OCI-LY1 (cell line): ENCODE measurements around the gene ODAD3.

Experiments used
- EZH2 ChIP-seq: fragments of 200-600 bp; sonication (generic), shearing (Covaris generic); IDR thresholded peaks from 2 replicates; pipeline ENCODE4 v1.8.0; 2017; ENCODE audit warnings: borderline replicate concordance, mixed run types, mild to moderate bottlenecking, antibody characterized with exemption, low read length, moderate library complexity, mixed read lengths
- TF ChIP-seq, protein P1 (sequence below): fragments of 200-600 bp; sonication (generic), shearing (Covaris generic); IDR thresholded peaks from 2 replicates; pipeline ENCODE4 v1.5.1; 2017; ENCODE audit warnings: mild to moderate bottlenecking, antibody characterized with exemption, low read length, moderate library complexity, mixed read lengths

DNA sequence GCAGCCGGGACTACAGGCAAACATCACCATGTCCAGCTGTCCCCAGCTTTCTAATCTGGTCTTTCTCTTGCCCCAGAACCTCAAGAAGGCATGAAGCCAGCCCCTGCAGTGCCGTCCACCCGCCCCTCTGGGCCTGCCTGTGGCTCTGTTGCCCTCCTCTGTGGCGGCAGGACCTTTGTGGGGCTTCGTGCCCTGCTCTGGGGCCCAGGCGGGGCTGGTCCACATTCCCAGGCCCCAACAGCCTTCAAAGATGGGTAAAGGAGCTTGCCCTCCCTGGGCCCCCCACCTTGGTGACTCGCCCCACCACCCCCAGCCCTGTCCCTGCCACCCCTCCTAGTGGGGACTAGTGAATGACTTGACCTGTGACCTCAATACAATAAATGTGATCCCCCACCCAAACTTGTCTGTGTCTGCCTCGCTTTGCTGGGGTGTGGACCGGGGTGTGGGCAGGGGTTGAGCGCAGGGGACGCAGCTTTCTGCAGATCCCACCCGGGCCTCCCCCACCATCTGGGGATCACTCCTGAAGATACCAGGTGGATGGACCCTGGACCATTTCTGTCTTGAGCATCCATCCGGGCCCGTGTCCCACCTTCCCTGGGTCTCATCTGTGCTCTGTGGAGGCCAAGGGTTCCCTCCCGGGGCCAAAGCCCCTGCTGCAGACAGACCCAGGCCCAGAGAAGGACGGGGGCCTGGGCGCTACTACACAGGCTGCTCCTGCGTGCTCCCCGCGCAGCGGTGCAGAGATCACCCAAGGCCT lies 15.8 kb upstream of the ODAD3 start:
- TF ChIP-seq, protein P1, sequence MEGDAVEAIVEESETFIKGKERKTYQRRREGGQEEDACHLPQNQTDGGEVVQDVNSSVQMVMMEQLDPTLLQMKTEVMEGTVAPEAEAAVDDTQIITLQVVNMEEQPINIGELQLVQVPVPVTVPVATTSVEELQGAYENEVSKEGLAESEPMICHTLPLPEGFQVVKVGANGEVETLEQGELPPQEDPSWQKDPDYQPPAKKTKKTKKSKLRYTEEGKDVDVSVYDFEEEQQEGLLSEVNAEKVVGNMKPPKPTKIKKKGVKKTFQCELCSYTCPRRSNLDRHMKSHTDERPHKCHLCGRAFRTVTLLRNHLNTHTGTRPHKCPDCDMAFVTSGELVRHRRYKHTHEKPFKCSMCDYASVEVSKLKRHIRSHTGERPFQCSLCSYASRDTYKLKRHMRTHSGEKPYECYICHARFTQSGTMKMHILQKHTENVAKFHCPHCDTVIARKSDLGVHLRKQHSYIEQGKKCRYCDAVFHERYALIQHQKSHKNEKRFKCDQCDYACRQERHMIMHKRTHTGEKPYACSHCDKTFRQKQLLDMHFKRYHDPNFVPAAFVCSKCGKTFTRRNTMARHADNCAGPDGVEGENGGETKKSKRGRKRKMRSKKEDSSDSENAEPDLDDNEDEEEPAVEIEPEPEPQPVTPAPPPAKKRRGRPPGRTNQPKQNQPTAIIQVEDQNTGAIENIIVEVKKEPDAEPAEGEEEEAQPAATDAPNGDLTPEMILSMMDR, result no peak
- no peak for TF ChIP-seq EZH2
